Measurements from ENCODE around the gene NCKIPSD. TPM values are rescaled to one million over a fixed set of nuclear protein-coding genes. Genes with fewer than 3 reads are reported as not detected.

NCKIPSD gene
- polyA plus RNA-seq, 3 donors: 4.2 to 14.8 (median 4.3) TPM

- no peak overlapping the region for H3K27ac ChIP-seq (ENCODE audit: low read depth in 1 of 2, low read length in 2 of 2)
- no peaks in the 10 kb centered on the region for H3K4me1 ChIP-seq (ENCODE audit: control insufficient read depth in 1 of 2, insufficient read depth in 2 of 2, low read length in 2 of 2)
- no peak overlapping the region for H3K4me2 ChIP-seq (replicated peaks; ENCODE audit: extremely low read depth, low read length, poor library complexity, severe bottlenecking)
- no peak overlapping the region for H3K9ac ChIP-seq (ENCODE audit: insufficient read depth, low read length, poor library complexity, severe bottlenecking)
- H3K27me3 ChIP-seq (ENCODE audit: control insufficient read depth in 2 of 2, insufficient read depth in 2 of 2, low read length in 2 of 2): no peaks in the 10 kb centered on the region
- Mint-ChIP-seq H3K27ac (peak overlapping the region in 4 of 7 donors; percentile 0 to 70 (median 45)), H3K4me3 (no peak overlapping the region), H3K36me3 (peaks cover 28 to 84% of the 10 kb centered on the region in 2 donors), H3K4me1 (peaks cover 5% of the 10 kb centered on the region), H3K27me3 (ENCODE audit: low read depth in 3 of 3) (peaks cover 0 to 2% (median 0%) of the 10 kb centered on the region in 3 donors), H3K9me3 (no peaks in the 10 kb centered on the region)
- no peak for DNase-seq
- intact Hi-C loops (cut with micrococcal nuclease): no loop called here
- H3K4me3 ChIP-seq (replicated peaks in 1 of 3; ENCODE audit: low read depth in 2 of 3, low read length in 3 of 3): no peak overlapping the region
- no peak overlapping the region for H2AFZ ChIP-seq (ENCODE audit: insufficient read depth, low read depth, low read length, poor library complexity, severe bottlenecking)
- 89% methylated on average over 6 of the region's 7 CpGs for WGBS (ENCODE audit: insufficient coverage)
- peaks cover 99% of the 10 kb centered on the region for H3K79me2 ChIP-seq (ENCODE audit: insufficient read depth, low read length)
- H3K36me3 ChIP-seq (replicated peaks in 1 of 2; ENCODE audit: control insufficient read depth in 1 of 2, insufficient read depth in 2 of 2, low read length in 2 of 2): peaks cover 51 to 72% of the 10 kb centered on the region in 2 donors
- no peak for TF ChIP-seq CTCF (IDR thresholded peaks at IDR 0.05)
- no peaks in the 10 kb centered on the region for H3K9me3 ChIP-seq (replicated peaks in 1 of 2; ENCODE audit: control insufficient read depth in 1 of 2, insufficient read depth in 1 of 2, low read length in 2 of 2)
- H4K20me1 ChIP-seq (ENCODE audit: insufficient read depth, low read length): peaks cover 92% of the 10 kb centered on the region
These were observed 23.3 kb upstream of the NCKIPSD start for GRCh38 chr3:48709051-48709461.

GRCh38 chr3:48708481-48708889, 22.8 kb upstream of the NCKIPSD start:
- no peak for DNase-seq
- Histone ChIP-seq H3K9ac (ENCODE audit: insufficient read depth, low read length, poor library complexity, severe bottlenecking) (no peak overlapping the region), H3K4me1 (ENCODE audit: control insufficient read depth in 1 of 2, insufficient read depth in 2 of 2, low read length in 2 of 2) (no peaks in the 10 kb centered on the region), H4K20me1 (ENCODE audit: insufficient read depth, low read length) (peaks cover 94% of the 10 kb centered on the region), H3K4me3 (replicated peaks in 1 of 3; ENCODE audit: low read depth in 2 of 3, low read length in 3 of 3) (no peak overlapping the region), H3K9me3 (replicated peaks in 1 of 2; ENCODE audit: control insufficient read depth in 1 of 2, insufficient read depth in 1 of 2, low read length in 2 of 2) (no peaks in the 10 kb centered on the region), H3K79me2 (ENCODE audit: insufficient read depth, low read length) (peaks cover 99% of the 10 kb centered on the region), H3K27ac (ENCODE audit: low read depth in 1 of 2, low read length in 2 of 2) (no peak overlapping the region), H3K36me3 (replicated peaks in 1 of 2; ENCODE audit: control insufficient read depth in 1 of 2, insufficient read depth in 2 of 2, low read length in 2 of 2) (peaks cover 51 to 68% of the 10 kb centered on the region in 2 donors), H2AFZ (ENCODE audit: insufficient read depth, low read depth, low read length, poor library complexity, severe bottlenecking) (no peak overlapping the region), H3K4me2 (replicated peaks; ENCODE audit: extremely low read depth, low read length, poor library complexity, severe bottlenecking) (no peak overlapping the region), H3K27me3 (ENCODE audit: control insufficient read depth in 2 of 2, insufficient read depth in 2 of 2, low read length in 2 of 2) (no peaks in the 10 kb centered on the region)
- Mint-ChIP-seq H3K36me3 (peaks cover 28 to 83% of the 10 kb centered on the region in 2 donors), H3K4me1 (peaks cover 5% of the 10 kb centered on the region), H3K27me3 (ENCODE audit: low read depth in 3 of 3) (peaks cover 0 to 2% (median 0%) of the 10 kb centered on the region in 3 donors), H3K9me3 (no peaks in the 10 kb centered on the region), H3K27ac (peak overlapping the region in 4 of 7 donors; percentile 0 to 70 (median 45)), H3K4me3 (no peak overlapping the region)
- intact Hi-C loops (cut with micrococcal nuclease): no loop called here
- 90% methylated on average over 2 of the region's 2 CpGs for WGBS (ENCODE audit: insufficient coverage)
- no peak for TF ChIP-seq CTCF (IDR thresholded peaks at IDR 0.05)

All from CD14-positive monocyte (primary cell).